GM12878 (cell line): ENCODE measurements around the gene RILPL2.
"Not testable (repeated sequence)": the region's sequence is repeated elsewhere in the genome, so short reads cannot be mapped to it uniquely, and the experiment has no call there.

Experiments
- GABPA ChIP-seq: IDR thresholded peaks from 2 replicates; pipeline ENCODE4 v1.6.1; 2014; ENCODE audit warnings: antibody characterized with exemption, low read depth, mild to moderate bottlenecking, inconsistent platforms
- POLR2A ChIP-seq: IDR thresholded peaks from 2 replicates; pipeline ENCODE4 v1.6.1; 2011; ENCODE audit warnings: low read depth, mild to moderate bottlenecking, low read length
- ZNF217 ChIP-seq: fragments of 450-650 bp; IDR thresholded peaks from 2 replicates; pipeline ENCODE4 v1.6.1; 2017; ENCODE audit warnings: antibody characterized with exemption, mild to moderate bottlenecking
- TF ChIP-seq, protein P1 (sequence below), 3 experiments: IDR thresholded peaks in 2 of 3; conservative IDR thresholded peaks in 1 of 3; 2 replicates each; pipeline ENCODE4 v1.5.1; 2011; ENCODE audit warnings: low read depth in 3 of 3, low read length in 3 of 3, mild to moderate bottlenecking in 3 of 3, control low read depth in 2 of 3, moderate library complexity in 2 of 3, inconsistent platforms in 1 of 3, mixed read lengths in 1 of 3; ENCODE audit not compliant: control insufficient read depth in 2 of 3, insufficient read depth in 1 of 3; ENCODE audit errors: extremely low read depth in 1 of 3

DNA sequence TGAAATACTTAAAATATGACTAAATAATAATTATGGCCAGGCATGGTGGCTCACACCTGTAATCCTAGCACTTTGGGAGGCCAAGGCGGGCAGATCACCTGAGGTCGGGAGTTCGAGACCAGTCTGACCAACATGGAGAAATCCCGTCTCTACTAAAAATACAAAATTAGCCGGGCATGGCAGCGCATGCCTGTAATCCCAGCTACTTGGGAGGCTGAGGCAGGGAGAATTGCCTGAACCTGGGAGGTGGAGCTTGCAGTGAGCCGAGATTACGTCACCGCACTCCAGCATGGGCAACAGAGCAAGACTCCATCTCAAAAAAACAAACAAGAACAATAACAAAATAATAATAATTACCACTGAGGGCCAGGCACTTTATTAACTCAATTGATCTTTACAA is 50.9 kb downstream of the RILPL2 start:
- TF ChIP-seq, protein P1, sequence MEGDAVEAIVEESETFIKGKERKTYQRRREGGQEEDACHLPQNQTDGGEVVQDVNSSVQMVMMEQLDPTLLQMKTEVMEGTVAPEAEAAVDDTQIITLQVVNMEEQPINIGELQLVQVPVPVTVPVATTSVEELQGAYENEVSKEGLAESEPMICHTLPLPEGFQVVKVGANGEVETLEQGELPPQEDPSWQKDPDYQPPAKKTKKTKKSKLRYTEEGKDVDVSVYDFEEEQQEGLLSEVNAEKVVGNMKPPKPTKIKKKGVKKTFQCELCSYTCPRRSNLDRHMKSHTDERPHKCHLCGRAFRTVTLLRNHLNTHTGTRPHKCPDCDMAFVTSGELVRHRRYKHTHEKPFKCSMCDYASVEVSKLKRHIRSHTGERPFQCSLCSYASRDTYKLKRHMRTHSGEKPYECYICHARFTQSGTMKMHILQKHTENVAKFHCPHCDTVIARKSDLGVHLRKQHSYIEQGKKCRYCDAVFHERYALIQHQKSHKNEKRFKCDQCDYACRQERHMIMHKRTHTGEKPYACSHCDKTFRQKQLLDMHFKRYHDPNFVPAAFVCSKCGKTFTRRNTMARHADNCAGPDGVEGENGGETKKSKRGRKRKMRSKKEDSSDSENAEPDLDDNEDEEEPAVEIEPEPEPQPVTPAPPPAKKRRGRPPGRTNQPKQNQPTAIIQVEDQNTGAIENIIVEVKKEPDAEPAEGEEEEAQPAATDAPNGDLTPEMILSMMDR (IDR thresholded peaks at IDR 0.05 in 2 of 3, conservative IDR thresholded peaks at IDR 0.05 in 1 of 3; ENCODE audit: control insufficient read depth in 2 of 3, extremely low read depth in 1 of 3, insufficient read depth in 1 of 3, low read depth in 3 of 3, low read length in 3 of 3) = not testable (repeated sequence)
- not testable (repeated sequence) for TF ChIP-seq GABPA, ZNF217, POLR2A
